ENCODE results near the gene MLH1.
A peak's percentile ranks its signal among the peaks of the same experiment; 100 is the strongest.
"Not testable (repeated sequence)": the region's sequence is repeated elsewhere in the genome, so short reads cannot be mapped to it uniquely, and the experiment has no call there.

The MLH1 gene

GRCh38 chr3:36993326-36994283 lies at the start of gene MLH1:
Gene MLH1, plus strand, starts transcription at chr3:36993518. Its CDS starts 30 bp downstream, at chr3:36993548.
- peak; percentile 95 for DNase-seq (ENCODE audit: low read depth)

DNA sequence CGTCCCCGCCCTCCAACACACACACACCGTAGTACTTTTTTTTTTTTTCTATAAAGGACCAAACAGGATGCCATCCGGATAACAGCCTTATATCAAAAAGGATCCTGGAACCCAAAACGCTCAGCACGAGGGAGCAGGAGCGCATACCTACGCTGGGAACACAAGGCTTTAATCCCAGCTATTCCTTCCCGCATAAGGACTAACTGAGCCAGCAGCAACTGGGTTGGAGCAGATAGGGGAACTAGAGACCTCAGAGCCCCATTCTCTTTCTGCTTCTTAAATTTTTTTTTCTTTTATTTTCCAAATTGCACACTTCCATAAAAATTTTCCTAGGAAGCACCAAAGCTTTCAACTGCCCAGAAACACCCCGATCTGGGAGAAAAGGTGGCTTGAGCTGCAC lies 49.7 kb upstream of the MLH1 start:
- DNase-seq (ENCODE audit: low read depth): no peak

- peak; percentile 16 for DNase-seq (ENCODE audit: low read depth)
Measured at GRCh38 chr3:36944012-36944640, 49.2 kb upstream of the MLH1 start.

GRCh38 chr3:36944641-36945270 lies 48.6 kb upstream of the MLH1 start, which contains the start of gene TRANK1:
Gene TRANK1, minus strand, starts transcription at chr3:36945054. Its CDS starts 245 bp downstream, at chr3:36944809.
- DNase-seq (ENCODE audit: low read depth): peak; percentile 81

DNA sequence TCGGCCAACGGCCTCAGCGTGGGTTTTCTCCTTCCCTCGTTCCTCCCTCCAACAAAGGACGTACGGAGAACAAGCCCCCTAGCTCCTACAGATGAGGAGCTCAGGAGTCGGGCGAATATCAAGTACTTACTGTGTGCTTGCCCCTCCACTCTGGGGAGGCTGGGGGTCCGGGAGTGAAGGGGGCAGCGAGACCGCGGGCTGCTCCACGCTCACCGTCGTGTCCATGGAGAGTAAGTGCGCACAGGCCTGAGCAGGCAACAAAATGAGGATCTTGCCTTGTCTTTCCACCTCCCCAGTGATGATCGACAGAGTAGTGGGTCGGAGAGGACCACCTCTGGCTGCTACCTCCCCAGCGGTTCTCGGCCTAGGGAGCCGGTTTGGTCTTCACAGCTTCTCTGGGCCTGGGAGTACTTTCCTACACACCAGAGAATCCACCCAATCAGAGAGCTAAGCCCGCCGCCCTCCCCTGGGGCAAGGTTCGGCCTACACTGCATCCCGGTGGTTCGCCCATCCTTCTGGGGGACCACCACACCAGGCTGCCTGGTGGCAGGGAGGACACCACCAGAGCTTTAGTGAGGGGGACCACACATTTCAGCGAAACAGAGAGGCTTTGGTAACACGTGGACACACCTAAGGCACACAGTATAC lies 47.9 kb upstream of the MLH1 start:
- no peak for DNase-seq (ENCODE audit: low read depth)

DNA sequence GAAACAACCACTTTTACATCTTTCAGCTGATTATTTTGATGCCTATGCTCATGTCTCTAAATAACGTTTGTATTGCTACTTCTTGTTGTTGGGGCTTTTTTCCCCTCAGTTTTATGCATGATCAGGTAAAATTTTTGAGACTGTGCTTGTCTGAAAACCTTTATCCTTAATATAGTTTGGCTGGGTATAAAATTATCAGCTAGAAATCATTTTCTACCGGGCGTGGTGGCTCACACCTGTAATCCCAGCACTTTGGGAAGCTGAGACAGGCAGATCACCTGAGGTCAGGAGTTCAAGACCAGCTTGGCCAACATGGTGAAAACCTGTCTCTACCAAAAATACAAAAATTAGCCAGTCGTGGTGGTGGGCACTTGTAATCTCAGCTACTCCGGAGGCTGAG lies 45.5 kb upstream of the MLH1 start:
- not testable (repeated sequence) for DNase-seq (ENCODE audit: low read depth)

DNA sequence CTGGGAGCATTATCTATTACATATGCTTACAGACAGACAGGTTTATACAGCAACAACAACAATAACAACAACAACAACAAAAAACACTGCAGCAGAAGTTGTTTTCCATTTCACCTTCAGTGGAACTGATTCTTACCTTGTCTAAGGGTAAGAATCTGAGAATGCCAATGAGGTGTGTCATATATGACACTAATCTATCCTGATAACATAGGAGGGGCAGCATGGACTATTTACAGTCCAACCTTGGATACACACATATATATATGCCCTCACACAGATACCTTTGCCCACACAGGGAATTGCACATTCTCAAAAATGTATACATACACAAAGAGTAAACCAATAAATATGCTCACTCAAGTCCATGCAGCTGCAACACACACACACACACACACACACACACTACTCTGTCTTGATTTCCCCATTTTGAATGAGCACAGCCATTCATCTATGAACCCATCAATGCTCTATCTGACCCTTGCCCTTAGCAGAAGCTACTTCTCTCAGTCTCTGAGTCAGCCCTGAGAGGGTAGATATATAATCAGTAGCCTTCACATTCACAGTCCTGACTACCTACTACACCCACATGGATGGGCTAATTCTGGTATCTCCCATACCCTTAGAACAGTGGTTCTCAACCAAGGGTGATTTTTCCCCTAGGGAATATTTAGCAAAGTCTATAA lies 38.7 kb upstream of the MLH1 start:
- no peak for DNase-seq (ENCODE audit: low read depth)

DNA sequence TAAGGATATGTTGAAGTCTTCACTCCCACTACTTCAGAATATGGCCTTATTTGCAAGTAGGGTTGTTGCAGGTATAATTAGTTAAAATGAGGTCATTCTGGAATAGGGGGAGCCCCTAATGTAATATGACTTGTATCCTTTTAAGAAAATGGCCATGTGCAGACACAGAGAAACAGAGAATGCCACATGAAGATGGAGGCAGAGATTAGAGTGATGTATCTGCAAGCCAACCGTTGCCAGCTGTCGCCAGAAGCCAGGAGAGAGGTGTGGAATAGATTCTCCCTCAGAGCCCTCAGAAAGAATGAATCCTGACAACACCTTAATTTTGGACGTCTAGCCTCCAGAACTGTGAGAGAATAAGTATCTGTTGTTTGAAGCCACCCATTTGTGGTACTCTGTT lies 37.2 kb upstream of the MLH1 start:
- DNase-seq (ENCODE audit: low read depth): no peak

- no peak for DNase-seq (ENCODE audit: low read depth)
Measured at GRCh38 chr3:36957063-36957462, 36.3 kb upstream of the MLH1 start.

GRCh38 chr3:36957862-36958686 lies 35.2 kb upstream of the MLH1 start:
- DNase-seq (ENCODE audit: low read depth): no peak

DNA sequence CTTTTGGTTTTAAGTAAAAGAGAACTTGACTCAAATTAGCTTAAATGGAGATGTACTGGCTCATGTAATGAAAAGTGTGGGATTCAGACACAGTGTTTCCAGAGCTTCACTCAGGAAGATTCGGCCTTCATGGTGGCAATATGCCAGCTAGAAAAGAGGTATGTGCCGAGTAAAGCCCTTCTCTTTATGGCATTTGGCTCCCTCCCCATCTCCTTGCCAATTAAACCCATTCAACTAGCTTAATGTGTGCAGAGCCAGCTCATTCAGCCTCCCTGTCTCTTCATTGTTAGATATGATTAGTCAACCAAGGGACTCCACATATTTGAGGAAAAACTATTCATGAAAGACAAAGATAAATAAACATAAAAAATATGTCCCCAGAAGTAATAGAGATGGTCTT lies 33.5 kb upstream of the MLH1 start:
- DNase-seq (ENCODE audit: low read depth): no peak

DNA sequence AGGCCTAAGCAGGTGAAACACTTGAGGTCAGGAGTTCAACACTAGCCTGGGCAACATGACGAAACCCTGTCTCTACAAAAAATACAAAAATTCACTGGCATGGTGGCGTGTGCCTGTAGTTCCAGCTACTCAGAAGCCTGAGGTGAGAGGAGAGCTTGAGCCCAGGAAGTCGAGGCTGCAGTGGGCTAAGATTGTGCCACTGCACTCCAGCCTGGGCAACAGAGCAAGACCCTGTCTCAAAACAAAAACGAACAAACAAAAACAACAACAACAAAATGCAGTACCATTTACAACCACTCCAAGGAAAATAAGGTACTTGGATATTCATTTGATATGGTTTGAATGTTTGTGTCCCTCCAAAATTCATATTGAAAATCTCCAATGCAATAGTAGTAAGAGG lies 32.8 kb upstream of the MLH1 start:
- no peak for DNase-seq (ENCODE audit: low read depth)

GRCh38 chr3:36963008-36963407 lies 30.3 kb upstream of the MLH1 start:
- DNase-seq (ENCODE audit: low read depth): not testable (repeated sequence)

DNA sequence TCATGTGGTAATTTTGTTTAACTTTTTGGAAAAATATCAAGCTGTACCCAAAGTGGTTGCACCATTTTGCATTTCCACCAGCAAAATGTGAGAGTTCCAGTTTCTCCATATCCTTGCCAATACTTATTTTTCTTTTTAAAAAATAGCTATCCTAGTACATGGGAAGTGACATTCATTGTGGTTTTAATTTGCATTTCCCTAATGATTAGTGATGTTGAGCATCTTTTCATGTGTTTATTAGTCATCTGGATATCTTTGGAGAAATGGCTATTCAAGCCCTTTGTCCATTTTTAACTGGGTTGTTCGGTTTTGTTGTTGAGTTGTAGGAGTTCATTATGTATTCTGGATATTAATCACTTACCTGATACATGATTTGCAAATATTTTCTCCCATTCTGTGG lies 29.0 kb upstream of the MLH1 start:
- DNase-seq (ENCODE audit: low read depth): no peak

DNA sequence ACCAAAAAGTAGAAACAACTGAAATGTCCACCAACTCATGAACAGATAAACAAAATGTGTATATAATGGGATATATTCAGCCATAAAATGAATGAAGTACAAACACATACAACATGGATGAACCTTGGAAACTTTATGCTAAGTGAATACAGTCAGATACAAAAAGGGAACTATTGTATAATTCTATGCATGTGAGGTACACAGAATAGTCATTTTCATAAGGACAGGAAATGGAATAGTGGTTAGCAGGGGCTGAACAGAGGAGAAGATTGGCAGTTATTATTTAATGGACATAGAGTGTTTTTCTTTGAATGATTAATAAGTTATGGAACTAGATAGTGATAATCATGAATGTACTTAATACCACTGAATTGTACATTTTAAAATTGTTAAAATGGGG lies 28.5 kb upstream of the MLH1 start:
- DNase-seq (ENCODE audit: low read depth): no peak

- DNase-seq (ENCODE audit: low read depth): no peak
Measured at GRCh38 chr3:36965440-36965839, 27.9 kb upstream of the MLH1 start.

GRCh38 chr3:36969085-36969484 lies 24.2 kb upstream of the MLH1 start:
- DNase-seq (ENCODE audit: low read depth): no peak

- DNase-seq (ENCODE audit: low read depth): no peak
Measured at GRCh38 chr3:36969540-36970432, 23.5 kb upstream of the MLH1 start.

- DNase-seq (ENCODE audit: low read depth): no peak
Measured at GRCh38 chr3:36972163-36972562, 21.2 kb upstream of the MLH1 start.

- no peak for DNase-seq (ENCODE audit: low read depth)
Measured at GRCh38 chr3:36973139-36973538, 20.2 kb upstream of the MLH1 start.

All from stimulated activated CD8-positive, alpha-beta memory T cell treated with anti-CD3 and anti-CD28 coated beads, Interleukin-4, amount 100 ng/mL, for 24 hours (primary cell).